A673 (cell line): ENCODE data around the gene PCLO. TPM values are rescaled to one million over a fixed set of nuclear protein-coding genes. Genes with fewer than 3 reads are reported as not detected.

ENCODE experiments used
- BruUV-seq: library from RNA; stranded (reverse); fragments of 400-500 nt; replicated peaks from 2 replicates; lab custom pipeline; 2021; lab: Mats Ljungman, UMichigan
- CTCF ChIA-PET: fragments of 300-600 bp; sonication (Branson Sonifier 250); formaldehyde crosslinking; loops from one replicate; lab custom pipeline; 2022; ENCODE audit warnings: antibody characterized with exemption; lab: Charles Lee
- POLR2A ChIA-PET: fragments of 300-600 bp; sonication (Branson Sonifier 250); formaldehyde crosslinking; loops from one replicate; lab custom pipeline; 2022; ENCODE audit warnings: antibody characterized with exemption; ENCODE audit not compliant: low non-redundant PET; lab: Charles Lee
- DNase-seq: peaks from one replicate; pipeline ENCODE4 v3.0.0-alpha.2; 2015; ENCODE audit warnings: low spot score
- H3K27ac ChIP-seq: fragments of 200-600 bp; sonication (generic); 2 replicates; pipeline ENCODE4 v1.5.1; 2016; ENCODE audit warnings: mixed run types, low read depth, mild to moderate bottlenecking, mixed read lengths, antibody characterized with exemption, low read length; ENCODE audit not compliant: poor library complexity, severe bottlenecking
- H3K27me3 ChIP-seq: fragments of 200-600 bp; sonication (generic); replicated peaks from 2 replicates; pipeline ENCODE4 v1.6.1; 2017; ENCODE audit warnings: mixed run types, low read depth, mild to moderate bottlenecking, mixed read lengths, antibody characterized with exemption, low read length; ENCODE audit not compliant: insufficient read depth, poor library complexity
- H3K36me3 ChIP-seq: fragments of 200-600 bp; sonication (generic); 2 replicates; pipeline ENCODE4 v1.6.1; 2016; ENCODE audit warnings: mixed run types, mild to moderate bottlenecking, mixed read lengths, antibody characterized with exemption, low read length; ENCODE audit not compliant: insufficient read depth, poor library complexity, severe bottlenecking
- H3K4me1 ChIP-seq: fragments of 200-600 bp; sonication (generic); 2 replicates; pipeline ENCODE4 v1.6.1; 2017; ENCODE audit warnings: mixed run types, mild to moderate bottlenecking, mixed read lengths, antibody characterized with exemption, low read length; ENCODE audit not compliant: insufficient read depth, poor library complexity, severe bottlenecking
- H3K4me3 ChIP-seq: fragments of 200-600 bp; sonication (generic); 2 replicates; pipeline ENCODE4 v1.5.1; 2016; ENCODE audit warnings: low read depth, mixed run types, mild to moderate bottlenecking, mixed read lengths, low read length; ENCODE audit not compliant: poor library complexity, severe bottlenecking
- H3K9me3 ChIP-seq: fragments of 200-600 bp; sonication (generic); 2 replicates; pipeline ENCODE4 v1.6.1; 2016; ENCODE audit warnings: mixed run types, low read depth, mild to moderate bottlenecking, mixed read lengths, antibody characterized with exemption, low read length; ENCODE audit not compliant: poor library complexity, severe bottlenecking
- CTCF ChIP-seq: fragments of 300-800, 200-600 bp; sonication (generic); conservative IDR thresholded peaks from 2 replicates; pipeline ENCODE4 v1.5.1; 2017; ENCODE audit warnings: low read depth, mild to moderate bottlenecking, antibody characterized with exemption, low read length, moderate library complexity, mixed read lengths
- EZH2 ChIP-seq: fragments of 200-600 bp; sonication (generic); IDR thresholded peaks from 2 replicates; pipeline ENCODE4 v1.6.1; 2017; ENCODE audit warnings: borderline replicate concordance, low read depth, mild to moderate bottlenecking, mixed read lengths, antibody characterized with exemption, low read length; ENCODE audit not compliant: poor library complexity, severe bottlenecking
- intact Hi-C: fragments of 100-400 bp; cut with micrococcal nuclease; formaldehyde crosslinking; loops from one replicate; pipeline ENCODE4 v1.10.0; 2022; ENCODE audit not compliant: unreplicated experiment
- total RNA-seq: library from RNA; stranded (reverse); gene quantifications from 2 replicates; pipeline ENCODE4 v1.2.3, GENCODE V29; 2021

The PCLO gene
- total RNA-seq, 1 experiment from 2014 or later = 2.1 TPM

GRCh38 chr7:82723411-82723810 is 439.3 kb downstream of the PCLO start:
- no peak for TF ChIP-seq CTCF
- no peak for TF ChIP-seq EZH2
- ChIA-PET POLR2A (no interaction called here), CTCF (interaction anchor here (0.7 kb wide), 1 partner anchor 817 kb away, joined by 3 read pairs; no protein-coding TSS in a partner anchor)
- Histone ChIP-seq H3K36me3 (no peaks in the 10 kb centered on the region), H3K4me3 (no peak overlapping the region), H3K27ac (no peak overlapping the region), H3K4me1 (no peaks in the 10 kb centered on the region), H3K9me3 (no peaks in the 10 kb centered on the region), H3K27me3 (no peaks in the 10 kb centered on the region)
- intact Hi-C loops = loop anchor here (10.0 kb wide), 2 partner anchors 489 to 549 kb away; no protein-coding TSS in a partner anchor
- BruUV-seq = no TSS peak
- no peak for DNase-seq

DNA sequence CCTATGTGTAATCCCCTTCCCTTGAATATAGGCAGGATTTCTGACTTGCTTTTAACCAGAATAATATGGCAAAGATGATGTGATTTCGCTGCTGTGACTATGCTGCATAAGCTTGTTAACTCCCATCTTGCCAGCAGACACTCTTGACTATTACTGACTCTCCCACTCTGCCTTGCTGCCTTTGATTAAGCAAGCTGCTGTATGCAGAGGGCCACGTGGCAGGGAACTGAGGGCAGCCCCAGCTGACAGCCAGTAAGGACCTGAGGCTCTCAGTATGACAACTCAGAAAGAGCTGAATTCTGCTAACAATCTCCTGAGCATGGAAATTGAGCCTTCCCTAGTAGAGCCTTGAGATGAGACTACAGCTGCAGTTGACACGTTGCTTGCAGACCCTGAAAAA is 439.7 kb downstream of the PCLO start:
- CTCF ChIA-PET = interaction anchor here (0.7 kb wide), 1 partner anchor 816 kb away, joined by 3 read pairs; no protein-coding TSS in a partner anchor
- no peaks in the 10 kb centered on the region for H3K36me3 ChIP-seq
- no peaks in the 10 kb centered on the region for H3K27me3 ChIP-seq
- H3K9me3 ChIP-seq = no peaks in the 10 kb centered on the region
- DNase-seq = peak; percentile 17
- H3K4me1 ChIP-seq = no peaks in the 10 kb centered on the region
- POLR2A ChIA-PET = no interaction called here
- no peak for TF ChIP-seq EZH2
- no peak for TF ChIP-seq CTCF
- no peak overlapping the region for H3K4me3 ChIP-seq
- intact Hi-C loops = loop anchor here (10.0 kb wide), 2 partner anchors 488 to 548 kb away; no protein-coding TSS in a partner anchor
- H3K27ac ChIP-seq = no peak overlapping the region
- no TSS peak for BruUV-seq

GRCh38 chr7:82715344-82715743 is 447.3 kb downstream of the PCLO start:
- Histone ChIP-seq H3K4me1 (no peaks in the 10 kb centered on the region), H3K9me3 (no peaks in the 10 kb centered on the region), H3K4me3 (no peak overlapping the region), H3K27me3 (no peaks in the 10 kb centered on the region), H3K27ac (no peak overlapping the region), H3K36me3 (no peaks in the 10 kb centered on the region)
- POLR2A ChIA-PET = no interaction called here
- no TSS peak for BruUV-seq
- no peak for DNase-seq
- TF ChIP-seq EZH2 = no peak
- no peak for TF ChIP-seq CTCF
- intact Hi-C loops = no loop called here
- CTCF ChIA-PET = no interaction called here
